GM23248 (cell line): ENCODE results near the gene PARP8.

Source experiments
- EZH2 ChIP-seq: fragments of 200-600 bp; sonication (generic); IDR thresholded peaks from 2 replicates; pipeline ENCODE4 v1.6.1; 2018; ENCODE audit warnings: antibody characterized with exemption, mild to moderate bottlenecking; ENCODE audit not compliant: insufficient read depth, poor library complexity, severe bottlenecking
- EZH2phosphoT487 ChIP-seq: fragments of 200-600 bp; sonication (generic); IDR thresholded peaks from 2 replicates; pipeline ENCODE4 v1.6.1; 2018; ENCODE audit warnings: antibody characterized with exemption, moderate library complexity, mild to moderate bottlenecking, low read depth; ENCODE audit not compliant: insufficient read depth

DNA sequence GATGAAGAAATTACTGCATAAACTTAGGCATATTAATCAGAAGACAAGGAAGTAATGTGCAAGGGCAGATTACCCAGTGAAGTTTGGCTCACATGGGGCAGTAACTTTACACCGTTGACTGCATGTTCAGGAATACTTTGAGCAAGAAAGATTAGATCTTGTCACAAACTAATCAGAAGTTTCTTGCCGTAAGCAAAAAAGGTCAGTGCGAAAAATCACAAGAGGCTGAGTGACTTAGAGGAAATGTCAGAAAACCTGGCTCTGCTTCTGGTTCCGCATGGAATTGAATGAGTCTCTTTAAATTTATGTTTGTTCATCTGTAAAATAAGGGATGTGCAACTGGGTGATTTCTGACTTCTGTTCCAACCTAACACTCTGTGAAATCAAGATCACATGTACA lies 64.4 kb downstream of the PARP8 start:
- no peak for TF ChIP-seq EZH2phosphoT487
- TF ChIP-seq EZH2: no peak
